Endothelial cell of umbilical vein (primary cell): ENCODE data around the gene ALPL.

Experiments
- EZH2 ChIP-seq: IDR thresholded peaks from 2 replicates; pipeline ENCODE4 v1.6.1; 2012; ENCODE audit warnings: borderline replicate concordance, low read depth, mild to moderate bottlenecking, moderate library complexity, low read length, inconsistent platforms; ENCODE audit not compliant: severe bottlenecking
- FOS ChIP-seq: IDR thresholded peaks from 2 replicates; pipeline ENCODE4 v1.6.1; 2011; ENCODE audit warnings: mild to moderate bottlenecking, low read length, moderate library complexity, borderline replicate concordance; ENCODE audit not compliant: insufficient read depth
- GATA2 ChIP-seq: IDR thresholded peaks from 2 replicates; pipeline ENCODE4 v1.7.0; 2011; ENCODE audit warnings: low read depth, mild to moderate bottlenecking, moderate library complexity, mixed read lengths, low read length; ENCODE audit not compliant: insufficient read length, insufficient read depth
- MYC ChIP-seq: IDR thresholded peaks from one replicate; pipeline ENCODE4 v1.6.1; 2011; ENCODE audit warnings: mild to moderate bottlenecking, low read depth, low read length
- POLR2A ChIP-seq: IDR thresholded peaks from 2 replicates; pipeline ENCODE4 v1.6.1; 2012; ENCODE audit warnings: low read depth, mild to moderate bottlenecking, control low read depth, low read length
- POLR2AphosphoS5 ChIP-seq: IDR thresholded peaks from 2 replicates; pipeline ENCODE4 v1.6.1; 2012; ENCODE audit warnings: low read depth, mild to moderate bottlenecking, control low read depth, low read length, moderate library complexity; ENCODE audit not compliant: insufficient read depth
- TF ChIP-seq, protein P1 (sequence below), 2 donors: IDR thresholded peaks; 1 replicate in 1 of 2; 2 replicates in 1 of 2; pipeline ENCODE4 v1.5.1; 2011; ENCODE audit warnings: low read length in 2 of 2, mild to moderate bottlenecking in 2 of 2, moderate library complexity in 2 of 2, control low read depth in 1 of 2, inconsistent platforms in 1 of 2, low read depth in 1 of 2; ENCODE audit not compliant: insufficient read depth in 1 of 2; ENCODE audit errors: extremely low read depth in 1 of 2
- TF ChIP-seq, protein P2 (sequence below): IDR thresholded peaks from 2 replicates; pipeline ENCODE4 v1.6.1; 2011; ENCODE audit not compliant: insufficient read depth, insufficient read length

GRCh38 chr1:21503706-21504377 lies 5.4 kb upstream of the ALPL start:
- TF ChIP-seq POLR2A (no peak), FOS (no peak), POLR2AphosphoS5 (no peak), MYC (no peak), GATA2 (no peak), EZH2 (no peak)
- TF ChIP-seq, protein P1, sequence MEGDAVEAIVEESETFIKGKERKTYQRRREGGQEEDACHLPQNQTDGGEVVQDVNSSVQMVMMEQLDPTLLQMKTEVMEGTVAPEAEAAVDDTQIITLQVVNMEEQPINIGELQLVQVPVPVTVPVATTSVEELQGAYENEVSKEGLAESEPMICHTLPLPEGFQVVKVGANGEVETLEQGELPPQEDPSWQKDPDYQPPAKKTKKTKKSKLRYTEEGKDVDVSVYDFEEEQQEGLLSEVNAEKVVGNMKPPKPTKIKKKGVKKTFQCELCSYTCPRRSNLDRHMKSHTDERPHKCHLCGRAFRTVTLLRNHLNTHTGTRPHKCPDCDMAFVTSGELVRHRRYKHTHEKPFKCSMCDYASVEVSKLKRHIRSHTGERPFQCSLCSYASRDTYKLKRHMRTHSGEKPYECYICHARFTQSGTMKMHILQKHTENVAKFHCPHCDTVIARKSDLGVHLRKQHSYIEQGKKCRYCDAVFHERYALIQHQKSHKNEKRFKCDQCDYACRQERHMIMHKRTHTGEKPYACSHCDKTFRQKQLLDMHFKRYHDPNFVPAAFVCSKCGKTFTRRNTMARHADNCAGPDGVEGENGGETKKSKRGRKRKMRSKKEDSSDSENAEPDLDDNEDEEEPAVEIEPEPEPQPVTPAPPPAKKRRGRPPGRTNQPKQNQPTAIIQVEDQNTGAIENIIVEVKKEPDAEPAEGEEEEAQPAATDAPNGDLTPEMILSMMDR (IDR thresholded peaks at IDR 0.05; ENCODE audit: extremely low read depth in 1 of 2, insufficient read depth in 1 of 2, low read depth in 1 of 2, low read length in 2 of 2), result no peak
- TF ChIP-seq, protein P2, sequence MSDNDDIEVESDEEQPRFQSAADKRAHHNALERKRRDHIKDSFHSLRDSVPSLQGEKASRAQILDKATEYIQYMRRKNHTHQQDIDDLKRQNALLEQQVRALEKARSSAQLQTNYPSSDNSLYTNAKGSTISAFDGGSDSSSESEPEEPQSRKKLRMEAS, result no peak
